GM21423 (cell line): ENCODE data around the gene GP1BA.
"Not testable (repeated sequence)": the region's sequence is repeated elsewhere in the genome, so short reads cannot be mapped to it uniquely, and the experiment has no call there.

Source experiments
- ATAC-seq: cut with Tn5 transposase; IDR thresholded peaks from one replicate; pipeline ENCODE4 v1.9.1; 2021; ENCODE audit warnings: mild to moderate bottlenecking, moderate library complexity; ENCODE audit not compliant: unreplicated experiment

Gene GP1BA

DNA sequence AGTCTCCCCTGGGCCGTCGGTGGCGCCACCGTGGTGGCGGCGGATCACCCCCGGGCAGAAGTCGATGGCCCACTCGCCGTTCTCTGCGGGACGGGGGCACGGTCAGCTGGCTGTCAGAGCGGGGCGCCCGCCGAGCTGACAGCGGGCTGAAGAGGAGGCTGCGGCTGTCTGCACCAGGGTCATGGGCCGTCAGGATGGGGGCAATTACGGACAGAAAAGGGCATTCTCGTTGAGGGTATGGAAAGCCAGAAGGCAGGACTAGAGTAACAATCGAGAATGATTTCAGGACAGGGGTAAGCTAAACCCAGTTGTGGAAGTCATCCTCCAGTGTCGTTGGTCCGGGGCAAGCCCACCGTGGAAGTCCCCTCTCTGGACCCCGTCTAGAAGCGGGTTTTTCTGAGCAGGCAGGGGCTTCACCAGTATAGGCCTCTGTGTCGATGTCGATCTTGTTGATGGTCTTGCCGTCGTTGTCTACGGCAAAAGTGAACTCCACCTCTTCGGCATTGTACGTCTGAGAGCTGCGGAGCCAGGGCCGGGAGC is 30.9 kb upstream of the GP1BA start:
- no peak for ATAC-seq

DNA sequence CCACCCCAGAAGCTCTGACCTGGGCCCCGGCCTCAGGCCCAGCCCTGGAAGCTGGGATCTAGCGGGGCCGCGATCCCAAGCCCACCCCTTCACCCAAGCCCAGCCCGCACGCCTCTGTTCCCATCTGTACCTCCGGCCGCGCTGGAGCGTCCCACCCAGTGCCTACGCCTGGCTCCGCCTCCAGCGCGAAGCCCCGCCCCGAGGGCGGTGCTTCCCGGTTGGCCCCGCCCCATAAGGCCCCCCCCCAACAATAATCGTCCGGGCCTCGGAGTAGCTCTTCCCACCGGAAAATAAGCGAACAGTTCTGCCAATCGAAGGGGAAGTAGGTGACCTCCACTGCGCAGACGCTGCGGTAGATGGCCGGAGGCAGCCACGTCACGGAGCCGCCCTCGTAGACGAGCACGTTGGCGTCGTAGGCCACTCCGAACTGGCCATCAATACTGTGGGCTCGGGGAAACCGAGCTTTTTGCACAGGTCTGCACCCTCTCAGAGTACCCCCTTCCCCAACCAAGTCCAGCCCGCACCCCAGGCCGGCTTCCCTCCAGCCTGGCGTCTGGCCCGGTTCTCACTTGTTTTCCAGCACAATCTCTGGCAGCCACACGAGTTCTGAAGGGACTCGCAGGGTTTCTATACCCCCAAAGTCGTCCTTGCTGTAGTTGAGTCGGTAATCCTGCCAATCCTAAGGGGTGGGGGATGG is 30.3 kb upstream of the GP1BA start:
- ATAC-seq = no peak

DNA sequence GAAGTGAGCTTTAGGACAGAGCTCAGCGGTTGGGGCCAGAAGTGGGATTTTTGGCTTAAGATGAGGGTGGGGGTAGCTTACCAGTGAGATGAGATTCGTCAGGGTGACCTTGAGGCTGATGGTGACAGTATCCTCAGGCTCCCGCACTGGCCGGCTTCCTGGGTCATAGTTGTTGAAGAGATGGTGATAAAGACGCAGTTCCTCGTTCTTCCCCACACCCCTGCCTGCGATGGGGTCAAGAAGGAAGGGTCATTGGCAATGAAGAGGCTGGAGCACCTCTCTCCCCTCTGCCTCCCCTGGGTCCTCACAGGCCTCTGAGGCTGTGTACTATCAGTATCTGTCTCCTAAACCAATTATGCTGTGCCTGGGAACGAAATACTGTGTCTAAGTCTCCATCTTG is 29.5 kb upstream of the GP1BA start:
- ATAC-seq = no peak

DNA sequence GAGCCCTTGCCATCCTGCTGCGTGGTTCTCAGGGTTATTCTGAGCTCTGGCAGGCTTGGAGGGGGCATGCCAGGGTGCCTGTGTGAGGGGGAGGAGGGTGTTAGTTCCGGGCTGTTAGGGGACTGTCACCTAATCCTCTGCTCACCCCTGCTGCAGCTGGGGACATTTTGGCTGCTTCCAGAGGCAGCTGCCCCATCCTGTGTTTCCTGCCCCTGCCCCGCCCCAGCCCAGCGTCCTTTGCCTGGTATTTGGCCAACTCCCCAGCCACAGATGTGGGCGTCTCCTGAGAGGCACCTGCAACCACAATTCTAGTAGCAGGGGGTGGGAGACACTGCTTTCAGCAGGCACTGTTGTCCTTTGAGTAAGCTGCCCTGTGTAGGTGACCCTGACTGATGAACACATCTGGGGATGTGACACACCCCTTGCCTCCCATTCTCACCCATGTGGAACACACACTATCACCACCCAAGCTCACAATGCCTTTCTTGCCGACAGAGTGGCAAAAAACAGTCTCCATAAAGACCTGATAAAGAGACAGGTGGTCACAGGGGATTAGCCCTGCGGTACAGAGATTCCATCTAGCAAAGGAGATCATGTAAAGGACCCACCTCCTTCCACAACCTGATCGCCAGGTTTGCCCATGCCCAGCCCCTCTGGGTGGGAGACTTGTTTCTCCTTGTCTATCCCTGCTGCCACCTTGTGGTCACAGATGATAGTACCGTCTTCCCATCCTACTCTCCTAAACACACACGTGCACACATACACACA is 28.8 kb upstream of the GP1BA start, which contains the start of gene CHRNE:
TSS of gene CHRNE (minus strand) at position 48 of the 768 bp plus-strand sequence. CDS start at position 13, 35 bp downstream.
- no peak for ATAC-seq

DNA sequence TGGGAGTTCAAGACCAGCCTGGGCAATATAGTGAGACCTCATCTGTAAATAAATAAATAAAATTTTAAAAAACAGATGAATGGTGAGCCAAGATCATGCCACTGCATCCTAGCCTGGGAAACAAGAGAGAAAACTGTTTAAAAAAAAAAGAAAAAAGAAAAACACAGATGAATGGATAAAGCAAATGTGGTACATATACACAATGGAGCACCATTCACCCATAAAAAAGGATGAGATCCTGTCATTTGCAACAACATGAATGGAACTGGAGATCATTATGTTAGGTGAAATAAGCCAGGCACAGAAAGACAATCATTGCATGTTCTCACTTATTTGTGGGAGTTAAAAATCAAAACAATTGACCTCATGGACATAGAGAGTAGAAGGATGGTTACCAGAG is 25.4 kb upstream of the GP1BA start:
- ATAC-seq = not testable (repeated sequence)

DNA sequence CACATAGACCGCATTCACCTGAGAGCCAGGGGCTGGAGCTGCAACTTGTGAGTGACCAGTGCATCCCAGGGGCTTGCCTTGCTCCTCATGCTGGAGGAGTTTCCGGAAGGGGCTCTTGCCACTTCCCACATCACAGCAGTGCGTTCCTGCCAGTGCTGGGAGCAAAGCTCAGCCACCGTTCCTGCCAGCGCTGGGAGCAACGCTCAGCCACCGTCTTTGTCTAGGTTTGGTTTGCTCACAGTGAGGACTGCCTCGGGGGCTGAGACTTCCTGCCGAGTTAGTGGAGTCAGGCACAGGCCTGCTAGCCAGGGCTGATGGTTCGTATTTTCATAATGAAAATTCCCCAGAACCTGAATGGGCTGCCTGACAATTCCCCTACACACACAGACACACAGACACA is 23.8 kb upstream of the GP1BA start:
- ATAC-seq = no peak

DNA sequence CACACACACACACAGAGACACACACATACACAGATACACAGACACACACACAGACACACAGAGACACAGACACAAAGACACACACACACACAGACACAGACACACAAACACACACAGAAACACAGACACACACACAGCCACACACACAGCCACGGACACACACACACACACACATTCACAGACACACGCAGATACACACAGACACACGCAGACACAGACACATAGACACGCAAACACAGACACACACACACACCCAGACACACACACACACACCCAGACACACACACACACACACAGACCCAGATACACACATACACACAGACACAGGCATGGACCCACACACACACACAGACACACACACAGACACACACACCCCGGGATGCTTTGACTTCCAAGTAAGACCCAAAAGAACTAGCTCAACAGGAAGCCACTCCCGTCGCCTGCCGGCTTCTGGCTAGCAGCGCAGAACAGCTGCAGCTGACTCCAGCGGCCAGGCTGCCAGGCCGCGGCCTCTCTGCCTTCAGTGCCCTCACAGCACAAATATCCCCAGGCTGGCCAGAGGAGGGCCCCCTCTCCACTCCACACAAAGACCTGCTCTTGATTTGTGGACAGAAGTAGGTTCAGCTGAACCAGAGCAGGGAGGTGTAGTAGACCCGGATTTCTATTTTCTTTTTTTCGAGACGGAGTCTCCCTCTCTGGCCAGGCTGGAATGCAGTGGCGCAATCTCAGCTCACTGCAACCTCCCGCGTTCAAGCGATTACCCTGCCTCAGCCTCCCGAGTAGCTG is 23.2 kb upstream of the GP1BA start:
- peak; percentile 65 for ATAC-seq

DNA sequence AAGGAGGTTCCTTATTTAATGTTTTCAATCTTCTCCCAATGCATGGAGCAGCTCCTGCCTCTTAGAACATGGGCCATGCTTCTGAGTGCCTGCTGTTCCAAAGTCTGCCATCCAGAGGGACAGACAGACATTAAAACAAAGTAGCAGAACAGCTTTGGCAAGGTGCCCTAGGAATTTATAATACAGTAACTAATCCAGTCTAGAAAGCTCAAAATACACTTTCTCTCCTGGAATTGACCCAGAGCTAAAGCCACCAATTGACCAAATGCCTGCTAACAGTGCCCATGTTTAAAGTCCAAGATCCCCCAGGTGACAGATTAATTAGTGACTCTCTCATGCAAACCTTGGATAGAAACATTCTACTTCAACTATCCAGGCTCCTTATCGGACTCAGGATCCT is 18.1 kb upstream of the GP1BA start:
- ATAC-seq = no peak

DNA sequence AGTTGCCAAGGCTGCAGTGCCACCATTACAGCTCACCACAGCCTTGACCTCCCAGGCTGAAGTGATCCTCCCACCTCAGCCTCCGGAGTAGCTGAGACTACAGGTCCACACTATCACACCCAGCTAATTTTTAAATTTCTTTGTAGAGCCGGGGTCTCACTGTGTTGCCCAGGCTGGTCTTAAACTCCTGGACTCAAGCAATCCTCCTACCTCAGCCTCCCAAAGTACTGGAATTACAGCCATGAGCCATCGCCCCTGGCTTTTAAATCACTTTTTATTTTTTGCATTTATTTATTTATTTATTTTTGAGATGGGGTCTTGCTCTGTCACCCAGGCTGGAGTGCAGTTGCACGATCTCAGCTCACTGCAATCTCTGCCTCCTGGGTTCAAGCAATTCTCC is 17.5 kb upstream of the GP1BA start:
- ATAC-seq = not testable (repeated sequence)

DNA sequence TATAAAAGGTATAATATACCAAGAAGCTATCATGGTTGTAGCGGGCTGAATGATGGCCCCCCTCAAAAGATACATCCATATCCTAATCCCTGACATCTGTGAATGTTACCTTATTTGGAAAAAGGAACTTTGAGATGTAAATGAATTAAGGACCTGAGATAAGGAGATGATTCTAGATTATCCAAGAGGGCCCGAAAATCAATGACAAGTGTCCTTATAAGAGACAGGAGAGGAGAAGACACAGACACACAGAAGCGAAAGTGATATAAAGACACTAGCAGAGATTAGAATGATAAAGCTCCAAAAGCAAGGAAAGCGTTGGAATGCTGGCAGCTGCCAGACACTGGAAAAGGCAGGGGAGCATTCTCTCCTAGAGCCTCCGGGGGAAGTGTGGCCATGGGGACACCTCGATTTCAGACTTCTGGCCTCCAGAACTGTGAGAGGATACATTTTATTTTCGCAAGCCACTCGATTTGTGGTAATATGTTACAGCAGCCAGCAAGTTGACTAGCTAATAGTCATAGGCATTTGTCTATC is 12.5 kb upstream of the GP1BA start:
- ATAC-seq = no peak

DNA sequence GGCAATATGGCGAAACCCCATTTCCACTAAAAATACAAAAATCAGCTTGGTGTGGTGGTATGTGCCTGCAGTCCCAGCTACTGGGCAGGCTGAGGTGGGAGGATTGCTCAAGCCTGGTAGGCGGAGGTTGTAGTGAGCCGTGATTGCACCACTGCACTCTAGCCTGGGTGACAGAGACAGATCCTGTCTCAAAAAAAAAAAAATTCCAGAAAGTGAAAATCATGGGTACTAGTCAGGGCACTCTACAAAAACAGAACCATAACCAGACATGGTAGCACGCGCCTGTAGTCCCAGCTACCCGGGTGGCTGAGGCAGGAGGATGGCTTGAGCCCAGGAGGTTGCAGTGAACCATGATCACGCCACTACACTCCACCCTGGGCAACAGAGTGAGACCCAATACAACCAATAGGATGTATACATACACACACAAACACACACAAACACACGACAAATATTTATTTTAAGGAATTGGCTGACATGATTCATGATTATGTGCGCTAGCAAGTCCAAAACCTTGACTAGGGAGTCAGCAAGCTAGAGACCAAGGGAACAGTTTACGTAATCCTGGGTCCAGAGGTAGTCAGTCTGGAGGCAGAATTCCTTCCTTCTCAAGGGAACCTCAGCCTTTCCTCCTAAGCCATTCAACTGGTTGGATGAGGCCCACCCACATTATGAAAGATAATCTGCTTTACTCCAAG is 11.6 kb upstream of the GP1BA start:
- ATAC-seq = no peak

DNA sequence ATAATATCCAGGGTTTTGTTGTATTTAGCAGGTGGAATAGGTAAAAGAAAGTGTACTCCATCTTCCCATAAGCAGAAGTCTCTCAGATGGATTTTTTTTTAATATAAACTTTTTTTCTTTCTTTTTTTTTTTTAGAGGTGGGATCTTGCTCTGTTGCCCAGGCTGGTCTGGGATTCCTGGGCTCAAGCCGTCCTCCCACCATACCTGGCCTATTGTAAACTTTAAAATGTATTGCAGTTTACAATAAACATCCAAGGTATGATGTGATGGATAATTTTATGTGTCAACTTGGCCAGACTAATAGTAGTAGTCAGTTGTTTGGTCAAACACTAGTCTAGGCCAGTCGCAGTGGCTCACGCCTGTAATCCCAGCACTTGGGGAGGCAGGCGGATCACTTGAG is 10.8 kb upstream of the GP1BA start:
- no peak for ATAC-seq

DNA sequence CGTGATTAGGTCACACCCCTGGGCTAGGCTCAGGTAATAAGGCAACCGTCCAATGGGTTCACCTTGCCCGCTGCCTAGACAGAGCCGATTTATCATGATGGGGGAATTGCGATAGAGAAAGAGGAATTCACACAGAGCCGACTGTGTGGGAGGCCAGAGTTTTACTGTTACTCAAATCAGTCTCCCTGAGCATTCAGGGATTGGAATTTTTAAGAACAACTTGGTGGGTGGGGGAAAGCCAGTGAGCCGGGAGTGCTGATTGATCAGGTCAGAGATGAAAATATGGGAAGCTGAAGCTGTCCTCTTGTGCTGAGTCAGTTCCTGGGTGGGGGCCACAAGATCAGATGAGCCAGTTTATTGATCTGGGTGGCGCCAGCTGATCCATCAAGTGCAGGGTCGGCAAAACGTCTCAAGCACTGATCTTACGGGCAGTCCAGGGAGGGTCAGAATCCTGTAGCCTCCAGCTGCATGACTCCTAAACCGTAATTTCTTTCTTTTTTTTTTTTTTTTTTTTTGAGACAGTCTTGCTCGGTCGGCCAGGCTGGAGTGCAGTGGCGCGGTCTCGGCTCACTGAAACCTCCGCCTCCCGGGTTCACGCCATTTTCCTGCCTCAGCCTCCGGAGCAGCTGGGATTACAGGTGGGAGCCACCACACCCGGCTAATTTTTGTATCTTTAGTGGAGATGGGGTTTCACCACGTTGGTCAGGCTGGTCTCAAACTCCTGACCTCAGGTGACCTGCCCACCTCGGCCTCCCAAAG is 5.3 kb upstream of the GP1BA start:
- ATAC-seq = not testable (repeated sequence)

DNA sequence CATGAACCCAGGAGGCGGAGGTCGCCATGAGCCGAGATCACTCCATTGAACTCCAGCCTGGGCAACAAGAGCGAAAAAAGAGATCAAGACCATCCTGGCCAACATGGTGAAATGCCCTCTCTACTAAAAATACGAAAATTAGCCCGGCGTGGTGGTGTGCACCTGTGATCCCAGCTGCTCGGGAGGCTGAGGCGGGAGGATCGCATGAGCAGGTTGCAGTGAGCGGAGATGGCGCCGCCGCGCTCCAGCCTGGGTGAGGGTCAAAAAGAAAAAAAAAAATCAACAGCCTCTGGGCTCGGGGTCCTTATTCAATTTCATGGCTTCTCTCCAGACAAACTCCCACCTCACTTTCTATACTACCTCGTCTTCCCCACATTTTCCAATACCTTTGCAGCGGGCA is 3.2 kb upstream of the GP1BA start:
- ATAC-seq = no peak

DNA sequence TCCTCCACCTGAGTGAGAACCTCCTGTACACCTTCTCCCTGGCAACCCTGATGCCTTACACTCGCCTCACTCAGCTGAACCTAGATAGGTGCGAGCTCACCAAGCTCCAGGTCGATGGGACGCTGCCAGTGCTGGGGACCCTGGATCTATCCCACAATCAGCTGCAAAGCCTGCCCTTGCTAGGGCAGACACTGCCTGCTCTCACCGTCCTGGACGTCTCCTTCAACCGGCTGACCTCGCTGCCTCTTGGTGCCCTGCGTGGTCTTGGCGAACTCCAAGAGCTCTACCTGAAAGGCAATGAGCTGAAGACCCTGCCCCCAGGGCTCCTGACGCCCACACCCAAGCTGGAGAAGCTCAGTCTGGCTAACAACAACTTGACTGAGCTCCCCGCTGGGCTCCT is 679 bp downstream of the GP1BA start:
- no peak for ATAC-seq

DNA sequence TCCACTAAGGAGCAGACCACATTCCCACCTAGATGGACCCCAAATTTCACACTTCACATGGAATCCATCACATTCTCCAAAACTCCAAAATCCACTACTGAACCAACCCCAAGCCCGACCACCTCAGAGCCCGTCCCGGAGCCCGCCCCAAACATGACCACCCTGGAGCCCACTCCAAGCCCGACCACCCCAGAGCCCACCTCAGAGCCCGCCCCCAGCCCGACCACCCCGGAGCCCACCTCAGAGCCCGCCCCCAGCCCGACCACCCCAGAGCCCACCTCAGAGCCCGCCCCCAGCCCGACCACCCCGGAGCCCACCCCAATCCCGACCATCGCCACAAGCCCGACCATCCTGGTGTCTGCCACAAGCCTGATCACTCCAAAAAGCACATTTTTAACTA is 1.6 kb downstream of the GP1BA start:
- ATAC-seq = no peak

DNA sequence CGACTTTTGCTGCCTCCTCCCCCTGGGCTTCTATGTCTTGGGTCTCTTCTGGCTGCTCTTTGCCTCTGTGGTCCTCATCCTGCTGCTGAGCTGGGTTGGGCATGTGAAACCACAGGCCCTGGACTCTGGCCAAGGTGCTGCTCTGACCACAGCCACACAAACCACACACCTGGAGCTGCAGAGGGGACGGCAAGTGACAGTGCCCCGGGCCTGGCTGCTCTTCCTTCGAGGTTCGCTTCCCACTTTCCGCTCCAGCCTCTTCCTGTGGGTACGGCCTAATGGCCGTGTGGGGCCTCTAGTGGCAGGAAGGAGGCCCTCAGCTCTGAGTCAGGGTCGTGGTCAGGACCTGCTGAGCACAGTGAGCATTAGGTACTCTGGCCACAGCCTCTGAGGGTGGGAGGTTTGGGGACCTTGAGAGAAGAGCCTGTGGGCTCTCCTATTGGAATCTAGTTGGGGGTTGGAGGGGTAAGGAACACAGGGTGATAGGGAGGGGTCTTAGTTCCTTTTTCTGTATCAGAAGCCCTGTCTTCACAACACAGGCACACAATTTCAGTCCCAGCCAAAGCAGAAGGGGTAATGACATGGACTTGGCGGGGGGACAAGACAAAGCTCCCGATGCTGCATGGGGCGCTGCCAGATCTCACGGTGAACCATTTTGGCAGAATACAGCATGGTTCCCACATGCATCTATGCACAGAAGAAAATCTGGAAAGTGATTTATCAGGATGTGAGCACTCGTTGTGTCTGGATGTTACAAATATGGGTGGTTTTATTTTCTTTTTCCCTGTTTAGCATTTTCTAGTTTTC is 2.3 kb downstream of the GP1BA start:
- ATAC-seq = no peak

DNA sequence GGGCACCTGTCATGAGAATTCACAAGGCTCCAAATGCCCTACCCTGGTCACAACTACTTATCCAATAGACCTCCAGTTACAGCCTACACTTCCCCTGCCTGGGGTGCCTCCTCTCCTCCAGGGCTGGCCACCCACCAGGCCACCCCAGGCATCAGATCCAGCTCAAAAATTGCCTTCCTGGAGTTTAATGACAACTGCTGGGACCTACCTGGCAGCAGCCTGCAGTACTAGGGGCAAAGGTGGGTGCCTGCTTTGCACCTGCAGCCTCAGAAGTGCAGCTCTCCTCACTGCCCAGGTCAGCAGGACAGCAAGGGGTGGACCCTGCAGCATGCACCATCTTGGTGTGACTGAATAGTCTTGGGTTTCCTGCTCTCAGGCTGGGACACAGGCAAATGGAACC is 3.6 kb downstream of the GP1BA start:
- no peak for ATAC-seq

DNA sequence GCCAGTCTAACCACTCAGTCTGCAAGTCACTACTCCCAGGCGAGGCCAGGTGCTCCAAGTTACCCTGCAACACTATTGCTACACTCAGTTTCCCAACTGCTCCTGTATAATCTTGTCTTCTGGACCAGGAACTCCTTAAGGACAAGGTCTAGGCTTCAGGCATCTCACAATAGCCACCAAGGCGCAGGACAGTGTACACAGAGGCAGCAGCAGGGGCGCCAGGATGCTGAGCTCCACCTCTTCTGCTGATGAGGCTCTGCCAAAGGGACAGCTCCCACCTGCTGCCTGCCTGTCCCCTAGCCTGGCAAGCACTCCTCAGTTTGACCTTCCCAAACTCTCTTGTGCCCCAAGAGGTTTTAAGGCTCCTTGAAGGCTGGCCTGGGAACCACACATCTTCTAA is 4.4 kb downstream of the GP1BA start:
- no peak for ATAC-seq
